HCT116 (cell line): Measurements from ENCODE around the gene SORBS1.

ENCODE experiments used
- CTCF ChIP-seq, 3 experiments: fragments of 200-600 bp in 1 of 3; sonication (generic) in 1 of 3; IDR thresholded peaks in 2 of 3; conservative IDR thresholded peaks in 1 of 3; 2 replicates each; pipeline ENCODE4 v1.5.1; 2012 to 2017; ENCODE audit warnings: low read depth in 2 of 3, low read length in 2 of 3, antibody characterized with exemption in 1 of 3, borderline replicate concordance in 1 of 3, control low read depth in 1 of 3, mild to moderate bottlenecking in 1 of 3, mixed read lengths in 1 of 3, mixed run types in 1 of 3, moderate library complexity in 1 of 3; ENCODE audit not compliant: insufficient read depth in 1 of 3
- EZH2 ChIP-seq: fragments of 200-600 bp; sonication (generic); IDR thresholded peaks from 2 replicates; pipeline ENCODE4 v1.6.1; 2017; ENCODE audit warnings: antibody characterized with exemption, mixed run types
- MAX ChIP-seq: IDR thresholded peaks from 2 replicates; pipeline ENCODE4 v1.6.1; 2012
- POLR2A ChIP-seq: IDR thresholded peaks from 2 replicates; pipeline ENCODE4 v1.7.0; 2011; ENCODE audit warnings: borderline replicate concordance; ENCODE audit not compliant: insufficient read depth, insufficient read length; ENCODE audit errors: extremely low read depth
- POLR2AphosphoS5 ChIP-seq: IDR thresholded peaks from 2 replicates; pipeline ENCODE4 v1.6.1; 2011; ENCODE audit warnings: mild to moderate bottlenecking, low read depth, low read length, moderate library complexity
- REST ChIP-seq: IDR thresholded peaks from 2 replicates; pipeline ENCODE4 v1.6.1; 2012; ENCODE audit warnings: low read depth
- SRF ChIP-seq: IDR thresholded peaks from 2 replicates; pipeline ENCODE4 v1.6.1; 2012; ENCODE audit warnings: low read depth

GRCh38 chr10:95297402-95297801, 263.8 kb downstream of the SORBS1 start:
- no peak for TF ChIP-seq POLR2A
- TF ChIP-seq CTCF (IDR thresholded peaks at IDR 0.05 in 2 of 3, conservative IDR thresholded peaks at IDR 0.05 in 1 of 3; ENCODE audit: borderline replicate concordance in 1 of 3, insufficient read depth in 1 of 3, low read depth in 2 of 3, low read length in 2 of 3): no peak
- no peak for TF ChIP-seq MAX
- no peak for TF ChIP-seq REST
- TF ChIP-seq POLR2AphosphoS5: no peak
- no peak for TF ChIP-seq SRF
- TF ChIP-seq EZH2: no peak
